ENCODE results near the gene ZDHHC16. TPM values are rescaled to one million over a fixed set of nuclear protein-coding genes. Genes with fewer than 3 reads are reported as not detected.

Gene ZDHHC16
- total RNA-seq, 1 donor from 2014 or later = 64.9 TPM

- Mint-ChIP-seq H3K4me1 (ENCODE audit: low read depth) (peaks cover 37% of the 10 kb centered on the region), H3K4me3 (ENCODE audit: low read depth) (peak overlapping the region; percentile 98), H3K36me3 (ENCODE audit: insufficient read depth) (no peaks in the 10 kb centered on the region), H3K9me3 (ENCODE audit: low read depth) (no peaks in the 10 kb centered on the region), H3K27me3 (peaks cover 23% of the 10 kb centered on the region), H3K27ac (peak overlapping the region; percentile 98)
- peak; percentile 25 for DNase-seq (ENCODE audit: low spot score, unreplicated experiment)
- no peak for TF ChIP-seq CTCF (IDR thresholded peaks at IDR 0.05; ENCODE audit: unreplicated experiment)
Measured at GRCh38 chr10:97497572-97498075, 51.6 kb downstream of the ZDHHC16 start.

GRCh38 chr10:97498076-97498840, 52.3 kb downstream of the ZDHHC16 start, which contains the start of gene MMS19:
Gene MMS19, minus strand, starts transcription at chr10:97498422. Its CDS starts 38 bp downstream, at chr10:97498384.
- H3K9me3 Mint-ChIP-seq (ENCODE audit: low read depth) = no peaks in the 10 kb centered on the region
- no peak for TF ChIP-seq CTCF (IDR thresholded peaks at IDR 0.05; ENCODE audit: unreplicated experiment)
- H3K4me1 Mint-ChIP-seq (ENCODE audit: low read depth) = peaks cover 37% of the 10 kb centered on the region
- peak; percentile 100 for DNase-seq (ENCODE audit: low spot score, unreplicated experiment)
- H3K36me3 Mint-ChIP-seq (ENCODE audit: insufficient read depth) = no peaks in the 10 kb centered on the region
- peak within 1 kb of the TSS; percentile 98 for H3K4me3 Mint-ChIP-seq (ENCODE audit: low read depth)
- H3K27ac Mint-ChIP-seq = peak within 1 kb of the TSS; percentile 98
- peaks cover 23% of the 10 kb centered on the region for H3K27me3 Mint-ChIP-seq

GRCh38 chr10:97498841-97499560, 53.0 kb downstream of the ZDHHC16 start, which contains the start of gene UBTD1:
Gene UBTD1, plus strand, starts transcription at chr10:97498924. Its CDS starts 280 bp downstream, at chr10:97499204.
- H3K36me3 Mint-ChIP-seq (ENCODE audit: insufficient read depth) = no peaks in the 10 kb centered on the region
- TF ChIP-seq CTCF (IDR thresholded peaks at IDR 0.05; ENCODE audit: unreplicated experiment) = no peak
- DNase-seq (ENCODE audit: low spot score, unreplicated experiment) = peak; percentile 30
- H3K4me3 Mint-ChIP-seq (ENCODE audit: low read depth) = peak within 1 kb of the TSS; percentile 98
- peaks cover 37% of the 10 kb centered on the region for H3K4me1 Mint-ChIP-seq (ENCODE audit: low read depth)
- no peaks in the 10 kb centered on the region for H3K9me3 Mint-ChIP-seq (ENCODE audit: low read depth)
- peak within 1 kb of the TSS; percentile 98 for H3K27ac Mint-ChIP-seq
- H3K27me3 Mint-ChIP-seq = peaks cover 23% of the 10 kb centered on the region

GRCh38 chr10:97499561-97500296, 53.8 kb downstream of the ZDHHC16 start:
- no peak for DNase-seq (ENCODE audit: low spot score, unreplicated experiment)
- Mint-ChIP-seq H3K4me1 (ENCODE audit: low read depth) (peaks cover 34% of the 10 kb centered on the region), H3K27ac (peak overlapping the region; percentile 51), H3K36me3 (ENCODE audit: insufficient read depth) (no peaks in the 10 kb centered on the region), H3K27me3 (peaks cover 23% of the 10 kb centered on the region), H3K4me3 (ENCODE audit: low read depth) (peak overlapping the region; percentile 74), H3K9me3 (ENCODE audit: low read depth) (no peaks in the 10 kb centered on the region)
- TF ChIP-seq CTCF (IDR thresholded peaks at IDR 0.05; ENCODE audit: unreplicated experiment) = no peak

GRCh38 chr10:97500297-97500575, 54.3 kb downstream of the ZDHHC16 start:
- DNase-seq (ENCODE audit: low spot score, unreplicated experiment) = no peak
- Mint-ChIP-seq H3K9me3 (ENCODE audit: low read depth) (no peaks in the 10 kb centered on the region), H3K27ac (peak overlapping the region; percentile 51), H3K36me3 (ENCODE audit: insufficient read depth) (no peaks in the 10 kb centered on the region), H3K4me3 (ENCODE audit: low read depth) (peak overlapping the region; percentile 74), H3K4me1 (ENCODE audit: low read depth) (peaks cover 31% of the 10 kb centered on the region), H3K27me3 (peaks cover 23% of the 10 kb centered on the region)
- no peak for TF ChIP-seq CTCF (IDR thresholded peaks at IDR 0.05; ENCODE audit: unreplicated experiment)
